Parathyroid adenoma (tissue), 2 donors: ENCODE data around the gene FBXW4.

Experiments
- H2AFZ ChIP-seq: fragments of 300-600 bp; sonication (generic); one replicate; pipeline ENCODE4 v1.7.0; 2017; ENCODE audit warnings: antibody characterized with exemption, mild to moderate bottlenecking
- H3K27ac ChIP-seq: fragments of 300-600 bp; sonication (generic); one replicate; pipeline ENCODE4 v1.7.0; 2017
- H3K27me3 ChIP-seq: fragments of 300-600 bp; sonication (generic); one replicate; pipeline ENCODE4 v1.7.0; 2017; ENCODE audit warnings: low read length; ENCODE audit not compliant: control insufficient read depth, insufficient read depth
- H3K36me3 ChIP-seq: fragments of 300-600 bp; sonication (generic); one replicate; pipeline ENCODE4 v1.7.0; 2017; ENCODE audit warnings: low read length; ENCODE audit not compliant: control insufficient read depth, insufficient read depth
- H3K4me1 ChIP-seq: fragments of 300-600 bp; sonication (generic); one replicate; pipeline ENCODE4 v1.7.0; 2017; ENCODE audit warnings: control low read depth
- H3K4me2 ChIP-seq: fragments of 300-600 bp; sonication (generic); one replicate; pipeline ENCODE4 v1.7.0; 2017; ENCODE audit warnings: low read length
- H3K4me3 ChIP-seq: fragments of 300-600 bp; sonication (generic); one replicate; pipeline ENCODE4 v1.7.0; 2017; ENCODE audit warnings: low read depth, low read length
- H3K79me2 ChIP-seq: fragments of 300-600 bp; sonication (generic); one replicate; pipeline ENCODE4 v1.7.0; 2017; ENCODE audit warnings: control low read depth
- H3K9ac ChIP-seq: fragments of 300-600 bp; sonication (generic); one replicate; pipeline ENCODE4 v1.7.0; 2017; ENCODE audit warnings: mild to moderate bottlenecking
- H3K9me3 ChIP-seq: fragments of 300-600 bp; sonication (generic); one replicate; pipeline ENCODE4 v1.7.0; 2017; ENCODE audit warnings: low read length; ENCODE audit not compliant: control insufficient read depth
- TF ChIP-seq, protein P1 (sequence below): fragments of 300-600 bp; sonication (generic); IDR thresholded peaks from one replicate; pipeline ENCODE4 v1.7.0; 2017; ENCODE audit warnings: antibody characterized with exemption, mild to moderate bottlenecking
- donor health status: primary hyperparathyroidism.

Gene FBXW4, protein sequence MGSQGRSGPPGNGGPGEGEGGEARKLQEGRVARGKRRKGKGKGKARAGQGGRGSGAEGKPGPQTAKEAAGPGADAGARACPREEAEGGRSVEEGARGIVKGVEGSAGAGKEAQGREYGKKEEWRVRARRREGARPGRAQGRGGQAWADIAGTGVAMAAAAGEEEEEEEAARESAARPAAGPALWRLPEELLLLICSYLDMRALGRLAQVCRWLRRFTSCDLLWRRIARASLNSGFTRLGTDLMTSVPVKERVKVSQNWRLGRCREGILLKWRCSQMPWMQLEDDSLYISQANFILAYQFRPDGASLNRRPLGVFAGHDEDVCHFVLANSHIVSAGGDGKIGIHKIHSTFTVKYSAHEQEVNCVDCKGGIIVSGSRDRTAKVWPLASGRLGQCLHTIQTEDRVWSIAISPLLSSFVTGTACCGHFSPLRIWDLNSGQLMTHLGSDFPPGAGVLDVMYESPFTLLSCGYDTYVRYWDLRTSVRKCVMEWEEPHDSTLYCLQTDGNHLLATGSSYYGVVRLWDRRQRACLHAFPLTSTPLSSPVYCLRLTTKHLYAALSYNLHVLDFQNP

DNA sequence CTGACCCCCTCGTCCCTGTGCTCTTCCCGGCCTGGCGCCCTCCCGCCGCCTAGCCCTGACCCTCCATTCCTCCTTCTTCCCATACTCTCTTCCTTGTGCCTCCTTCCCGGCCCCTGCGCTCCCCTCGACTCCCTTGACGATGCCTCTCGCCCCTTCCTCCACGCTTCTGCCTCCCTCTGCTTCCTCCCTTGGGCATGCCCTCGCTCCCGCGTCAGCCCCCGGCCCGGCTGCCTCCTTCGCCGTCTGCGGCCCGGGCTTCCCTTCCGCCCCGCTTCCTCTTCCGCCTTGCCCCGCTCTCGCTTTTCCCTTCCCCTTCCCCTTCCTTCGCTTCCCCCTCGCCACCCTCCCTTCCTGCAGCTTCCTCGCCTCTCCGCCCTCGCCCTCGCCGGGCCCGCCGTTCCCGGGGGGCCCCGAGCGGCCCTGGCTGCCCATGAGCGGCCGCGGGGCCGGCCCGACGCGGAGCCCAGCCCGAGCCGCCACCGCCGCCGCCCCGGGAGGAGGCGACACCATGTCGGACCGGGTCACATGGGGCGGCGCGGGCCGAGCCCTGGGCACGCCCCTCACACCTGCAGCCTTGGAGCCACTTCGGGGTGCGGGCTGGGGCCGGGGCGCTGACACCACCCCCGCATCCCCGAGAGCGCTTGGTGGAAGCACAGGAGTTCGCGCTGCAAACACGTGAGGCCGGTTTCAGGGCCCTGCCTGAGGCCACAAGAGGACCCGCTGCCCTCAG is at the start of gene FBXW4:
Gene FBXW4 (minus strand): TSS at position 497 of the 730 bp plus-strand sequence. CDS start 65 bp downstream, at position 432.
- TF ChIP-seq, protein P1, sequence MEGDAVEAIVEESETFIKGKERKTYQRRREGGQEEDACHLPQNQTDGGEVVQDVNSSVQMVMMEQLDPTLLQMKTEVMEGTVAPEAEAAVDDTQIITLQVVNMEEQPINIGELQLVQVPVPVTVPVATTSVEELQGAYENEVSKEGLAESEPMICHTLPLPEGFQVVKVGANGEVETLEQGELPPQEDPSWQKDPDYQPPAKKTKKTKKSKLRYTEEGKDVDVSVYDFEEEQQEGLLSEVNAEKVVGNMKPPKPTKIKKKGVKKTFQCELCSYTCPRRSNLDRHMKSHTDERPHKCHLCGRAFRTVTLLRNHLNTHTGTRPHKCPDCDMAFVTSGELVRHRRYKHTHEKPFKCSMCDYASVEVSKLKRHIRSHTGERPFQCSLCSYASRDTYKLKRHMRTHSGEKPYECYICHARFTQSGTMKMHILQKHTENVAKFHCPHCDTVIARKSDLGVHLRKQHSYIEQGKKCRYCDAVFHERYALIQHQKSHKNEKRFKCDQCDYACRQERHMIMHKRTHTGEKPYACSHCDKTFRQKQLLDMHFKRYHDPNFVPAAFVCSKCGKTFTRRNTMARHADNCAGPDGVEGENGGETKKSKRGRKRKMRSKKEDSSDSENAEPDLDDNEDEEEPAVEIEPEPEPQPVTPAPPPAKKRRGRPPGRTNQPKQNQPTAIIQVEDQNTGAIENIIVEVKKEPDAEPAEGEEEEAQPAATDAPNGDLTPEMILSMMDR = no peak

DNA sequence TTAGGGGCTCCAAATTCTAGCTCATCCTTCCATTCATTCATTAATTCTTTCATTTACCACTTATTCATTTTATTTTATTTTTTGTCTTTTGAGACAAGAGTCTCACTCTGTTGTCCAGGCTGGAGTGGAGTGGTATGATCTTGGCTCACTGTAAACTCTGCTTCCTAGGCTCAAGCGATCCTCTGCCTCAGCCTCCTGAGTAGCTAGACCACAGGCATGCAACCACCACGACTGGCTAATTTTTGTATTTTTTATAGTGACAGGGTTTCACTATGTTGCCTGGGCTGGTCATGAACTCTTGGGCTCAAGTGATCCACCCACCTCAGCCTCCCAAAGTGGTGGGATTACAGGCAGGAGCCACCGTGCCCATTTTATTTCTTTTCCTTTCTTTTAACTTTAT is 49.3 kb upstream of the FBXW4 start:
- H3K9me3 ChIP-seq = no peaks in the 10 kb centered on the region
- no peaks in the 10 kb centered on the region for H3K27me3 ChIP-seq
- H3K4me1 ChIP-seq = no peaks in the 10 kb centered on the region
- no peak overlapping the region for H3K4me3 ChIP-seq
- H3K79me2 ChIP-seq = no peaks in the 10 kb centered on the region
- no peak overlapping the region for H3K27ac ChIP-seq
- H3K4me2 ChIP-seq = no peak overlapping the region
- H3K36me3 ChIP-seq = no peaks in the 10 kb centered on the region
- no peak overlapping the region for H2AFZ ChIP-seq
- no peak overlapping the region for H3K9ac ChIP-seq
- TF ChIP-seq, protein P1 = no peak

More for the DNA sequence above, at the start of gene FBXW4:
- Histone ChIP-seq H3K4me1 (peaks cover 19% of the 10 kb centered on the region), H3K9ac (peak within 1 kb of the TSS; percentile 94), H3K79me2 (peaks cover 12% of the 10 kb centered on the region), H3K36me3 (no peaks in the 10 kb centered on the region), H3K27ac (peak within 1 kb of the TSS; percentile 97), H3K4me3 (peak within 1 kb of the TSS; percentile 77), H3K9me3 (no peaks in the 10 kb centered on the region), H3K27me3 (no peaks in the 10 kb centered on the region), H3K4me2 (peak within 1 kb of the TSS; percentile 93), H2AFZ (peak within 1 kb of the TSS; percentile 97)

DNA sequence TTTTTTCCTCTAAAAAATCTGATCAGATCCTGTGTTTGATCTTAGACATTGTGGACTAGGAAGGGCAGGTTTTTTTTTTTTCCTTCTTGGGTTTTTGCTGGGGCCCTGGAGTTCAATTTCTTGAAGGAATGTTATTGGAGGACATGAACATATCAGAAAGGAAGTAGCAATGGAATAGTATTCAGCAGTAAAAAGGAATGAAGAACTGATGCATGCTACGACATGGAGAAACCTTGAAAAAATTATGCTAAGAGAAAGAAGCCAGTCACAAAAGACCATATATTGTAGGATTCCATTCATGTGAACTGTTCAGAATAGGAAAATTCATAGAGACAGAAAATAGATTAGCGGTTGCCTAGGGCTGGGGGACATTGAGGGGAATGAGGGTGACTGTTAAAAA is 47.0 kb upstream of the FBXW4 start:
- TF ChIP-seq, protein P1 = no peak
- Histone ChIP-seq H3K4me2 (no peak overlapping the region), H3K79me2 (no peaks in the 10 kb centered on the region), H3K4me3 (no peak overlapping the region), H3K9me3 (no peaks in the 10 kb centered on the region), H2AFZ (no peak overlapping the region), H3K4me1 (no peaks in the 10 kb centered on the region), H3K36me3 (no peaks in the 10 kb centered on the region), H3K27me3 (no peaks in the 10 kb centered on the region), H3K9ac (no peak overlapping the region), H3K27ac (no peak overlapping the region)

DNA sequence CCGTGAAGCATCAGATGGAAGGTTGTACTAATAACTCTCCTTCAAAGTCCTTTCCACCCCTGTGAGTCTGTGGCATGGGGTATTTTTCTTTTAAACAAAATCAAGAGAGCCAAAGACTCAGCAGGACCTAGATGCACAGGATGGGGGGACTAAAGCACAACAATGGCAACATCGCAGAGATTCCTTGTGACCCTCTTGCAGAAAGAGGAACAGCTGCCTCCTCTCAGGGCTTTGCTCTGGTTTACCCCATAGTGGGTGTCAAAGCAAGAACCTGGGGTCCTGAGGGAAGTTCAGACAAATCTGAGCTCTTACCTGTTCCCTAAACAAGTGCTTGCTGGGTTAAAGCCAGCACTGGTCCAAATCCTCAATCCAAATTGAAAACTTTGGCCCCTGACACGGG is 41.7 kb upstream of the FBXW4 start:
- H3K9me3 ChIP-seq = no peaks in the 10 kb centered on the region
- TF ChIP-seq, protein P1 = no peak
- no peak overlapping the region for H3K4me2 ChIP-seq
- H3K9ac ChIP-seq = no peak overlapping the region
- H3K27ac ChIP-seq = no peak overlapping the region
- no peaks in the 10 kb centered on the region for H3K36me3 ChIP-seq
- no peaks in the 10 kb centered on the region for H3K27me3 ChIP-seq
- H2AFZ ChIP-seq = no peak overlapping the region
- no peaks in the 10 kb centered on the region for H3K4me1 ChIP-seq
- no peak overlapping the region for H3K4me3 ChIP-seq
- H3K79me2 ChIP-seq = no peaks in the 10 kb centered on the region
